ENCODE results near the gene COPS4.

- TF ChIP-seq EZH2 (IDR thresholded peaks at IDR 0.05; ENCODE audit: low read length, unreplicated experiment), result no peak
- TF ChIP-seq CTCF (conservative IDR thresholded peaks at IDR 0.05; ENCODE audit: low read depth, low read length), result no peak
- no peak for TF ChIP-seq EZH2phosphoT487 (IDR thresholded peaks at IDR 0.05; ENCODE audit: borderline replicate concordance, low read length)
Observed at GRCh38 chr4:83118869-83119268, 83.9 kb downstream of the COPS4 start.
